ENCODE results near the gene RGP1. TPM values are rescaled to one million over a fixed set of nuclear protein-coding genes. Genes with fewer than 3 reads are reported as not detected.

The RGP1 gene
- total and polyA plus RNA-seq, 9 of the 15 experiments (the other 6 are each of a cell fraction or from before 2014, with no cell fraction given) = 0.42 to 13.8 (median 6.7) TPM

GRCh38 chr9:35748858-35749514, at the start of gene RGP1, which contains the start of gene GBA2 (continued):
- TF ChIP-seq E2F3 (CRISPR knock-in tag; IDR thresholded peaks at IDR 0.05) (no peak), KDM1A (IDR thresholded peaks at IDR 0.05) (no peak), THRAP3 (IDR thresholded peaks at IDR 0.05; ENCODE audit: borderline replicate concordance) (no peak), ZFX (CRISPR knock-in tag; IDR thresholded peaks at IDR 0.05) (peak; percentile 71), PHF20 (IDR thresholded peaks at IDR 0.05; ENCODE audit: partially characterized antibody) (peak; percentile 69), ETV5 (CRISPR knock-in tag; IDR thresholded peaks at IDR 0.05; ENCODE audit: low read depth) (peak; percentile 68), ZNF3 (CRISPR knock-in tag; IDR thresholded peaks at IDR 0.05) (no peak), PATZ1 (CRISPR knock-in tag; IDR thresholded peaks at IDR 0.05; ENCODE audit: borderline replicate concordance) (no peak), ZSCAN32 (CRISPR knock-in tag; IDR thresholded peaks at IDR 0.05) (no peak), RFX1 (IDR thresholded peaks at IDR 0.05) (no peak), MAFG (tag; conservative IDR thresholded peaks at IDR 0.05) (no peak), HDAC1 (IDR thresholded peaks at IDR 0.05) (no peak), MXD1 (CRISPR knock-in tag; IDR thresholded peaks at IDR 0.05; ENCODE audit: borderline replicate concordance, poor library complexity, severe bottlenecking) (no peak), CXXC5 (CRISPR knock-in tag; IDR thresholded peaks at IDR 0.05) (0 out of 2 replicates have a peak, but pooled peaks have one; percentile 64)
- TF ChIP-seq, protein P1, sequence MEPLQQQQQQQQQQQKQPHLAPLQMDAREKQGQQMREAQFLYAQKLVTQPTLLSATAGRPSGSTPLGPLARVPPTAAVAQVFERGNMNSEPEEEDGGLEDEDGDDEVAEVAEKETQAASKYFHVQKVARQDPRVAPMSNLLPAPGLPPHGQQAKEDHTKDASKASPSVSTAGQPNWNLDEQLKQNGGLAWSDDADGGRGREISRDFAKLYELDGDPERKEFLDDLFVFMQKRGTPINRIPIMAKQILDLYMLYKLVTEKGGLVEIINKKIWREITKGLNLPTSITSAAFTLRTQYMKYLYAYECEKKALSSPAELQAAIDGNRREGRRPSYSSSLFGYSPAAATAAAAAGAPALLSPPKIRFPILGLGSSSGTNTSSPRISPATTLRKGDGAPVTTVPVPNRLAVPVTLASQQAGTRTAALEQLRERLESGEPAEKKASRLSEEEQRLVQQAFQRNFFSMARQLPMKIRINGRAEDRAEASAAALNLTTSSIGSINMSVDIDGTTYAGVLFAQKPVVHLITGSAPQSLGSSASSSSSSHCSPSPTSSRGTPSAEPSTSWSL (CRISPR knock-in tag; IDR thresholded peaks at IDR 0.05; ENCODE audit: borderline replicate concordance) = no peak
- TF ChIP-seq, protein P2, sequence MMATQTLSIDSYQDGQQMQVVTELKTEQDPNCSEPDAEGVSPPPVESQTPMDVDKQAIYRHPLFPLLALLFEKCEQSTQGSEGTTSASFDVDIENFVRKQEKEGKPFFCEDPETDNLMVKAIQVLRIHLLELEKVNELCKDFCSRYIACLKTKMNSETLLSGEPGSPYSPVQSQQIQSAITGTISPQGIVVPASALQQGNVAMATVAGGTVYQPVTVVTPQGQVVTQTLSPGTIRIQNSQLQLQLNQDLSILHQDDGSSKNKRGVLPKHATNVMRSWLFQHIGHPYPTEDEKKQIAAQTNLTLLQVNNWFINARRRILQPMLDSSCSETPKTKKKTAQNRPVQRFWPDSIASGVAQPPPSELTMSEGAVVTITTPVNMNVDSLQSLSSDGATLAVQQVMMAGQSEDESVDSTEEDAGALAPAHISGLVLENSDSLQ (IDR thresholded peaks at IDR 0.05) = no peak
- TF ChIP-seq, protein P3, sequence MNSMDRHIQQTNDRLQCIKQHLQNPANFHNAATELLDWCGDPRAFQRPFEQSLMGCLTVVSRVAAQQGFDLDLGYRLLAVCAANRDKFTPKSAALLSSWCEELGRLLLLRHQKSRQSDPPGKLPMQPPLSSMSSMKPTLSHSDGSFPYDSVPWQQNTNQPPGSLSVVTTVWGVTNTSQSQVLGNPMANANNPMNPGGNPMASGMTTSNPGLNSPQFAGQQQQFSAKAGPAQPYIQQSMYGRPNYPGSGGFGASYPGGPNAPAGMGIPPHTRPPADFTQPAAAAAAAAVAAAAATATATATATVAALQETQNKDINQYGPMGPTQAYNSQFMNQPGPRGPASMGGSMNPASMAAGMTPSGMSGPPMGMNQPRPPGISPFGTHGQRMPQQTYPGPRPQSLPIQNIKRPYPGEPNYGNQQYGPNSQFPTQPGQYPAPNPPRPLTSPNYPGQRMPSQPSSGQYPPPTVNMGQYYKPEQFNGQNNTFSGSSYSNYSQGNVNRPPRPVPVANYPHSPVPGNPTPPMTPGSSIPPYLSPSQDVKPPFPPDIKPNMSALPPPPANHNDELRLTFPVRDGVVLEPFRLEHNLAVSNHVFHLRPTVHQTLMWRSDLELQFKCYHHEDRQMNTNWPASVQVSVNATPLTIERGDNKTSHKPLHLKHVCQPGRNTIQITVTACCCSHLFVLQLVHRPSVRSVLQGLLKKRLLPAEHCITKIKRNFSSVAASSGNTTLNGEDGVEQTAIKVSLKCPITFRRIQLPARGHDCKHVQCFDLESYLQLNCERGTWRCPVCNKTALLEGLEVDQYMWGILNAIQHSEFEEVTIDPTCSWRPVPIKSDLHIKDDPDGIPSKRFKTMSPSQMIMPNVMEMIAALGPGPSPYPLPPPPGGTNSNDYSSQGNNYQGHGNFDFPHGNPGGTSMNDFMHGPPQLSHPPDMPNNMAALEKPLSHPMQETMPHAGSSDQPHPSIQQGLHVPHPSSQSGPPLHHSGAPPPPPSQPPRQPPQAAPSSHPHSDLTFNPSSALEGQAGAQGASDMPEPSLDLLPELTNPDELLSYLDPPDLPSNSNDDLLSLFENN (IDR thresholded peaks at IDR 0.05; ENCODE audit: low read depth in 2 of 2, low read length in 2 of 2) = no peak
- TF ChIP-seq, protein P4, sequence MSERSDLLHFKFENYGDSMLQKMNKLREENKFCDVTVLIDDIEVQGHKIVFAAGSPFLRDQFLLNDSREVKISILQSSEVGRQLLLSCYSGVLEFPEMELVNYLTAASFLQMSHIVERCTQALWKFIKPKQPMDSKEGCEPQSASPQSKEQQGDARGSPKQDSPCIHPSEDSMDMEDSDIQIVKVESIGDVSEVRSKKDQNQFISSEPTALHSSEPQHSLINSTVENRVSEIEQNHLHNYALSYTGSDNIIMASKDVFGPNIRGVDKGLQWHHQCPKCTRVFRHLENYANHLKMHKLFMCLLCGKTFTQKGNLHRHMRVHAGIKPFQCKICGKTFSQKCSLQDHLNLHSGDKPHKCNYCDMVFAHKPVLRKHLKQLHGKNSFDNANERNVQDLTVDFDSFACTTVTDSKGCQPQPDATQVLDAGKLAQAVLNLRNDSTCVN (CRISPR knock-in tag; IDR thresholded peaks at IDR 0.05) = no peak
